K562 (cell line): ENCODE measurements around the gene TLR6. TPM values are rescaled to one million over a fixed set of nuclear protein-coding genes. Genes with fewer than 3 reads are reported as not detected.

Source experiments
- ATAC-seq: fragments of 200-7000 bp; cut with Tn5 transposase; 3 replicates; pipeline ENCODE4 v1.9.1; 2020; ENCODE audit warnings: moderate library complexity
- BruUV-seq: library from RNA; stranded (reverse); fragments of 400-500 nt; replicated peaks from 2 replicates; lab custom pipeline; 2021; lab: Mats Ljungman, UMichigan
- CTCF ChIA-PET: fragments of 300-600 bp; formaldehyde crosslinking; extraction: SDS; loops from one replicate; lab custom pipeline; 2021; ENCODE audit warnings: low intra/inter-chr PET ratio; lab: Yijun Ruan, JAX
- POLR2A ChIA-PET: fragments of 300-600, 350-650 bp; sonication (Branson Sonifier 250); formaldehyde crosslinking; extraction: SDS; loops from one replicate; lab custom pipeline; 2021; ENCODE audit warnings: antibody characterized with exemption, inconsistent platforms; lab: Yijun Ruan, JAX
- DNase-seq, 4 experiments: peaks; one replicate each; pipeline versions ENCODE4 v3.0.0 to v3.0.0-alpha.2; 2011 to 2018; ENCODE audit warnings: low spot score in 3 of 4, mixed read lengths in 3 of 4; ENCODE audit errors: extremely low read depth in 1 of 4
- FAIRE-seq: peaks from 2 replicates; lab custom pipeline; 2011; peaks lifted over from hg19 to GRCh38; lab: Jason Lieb, UNC
- H2AFZ ChIP-seq: 2 replicates; pipeline ENCODE4 v1.6.0; 2011; ENCODE audit warnings: low read depth, low read length, control low read depth, inconsistent platforms
- H3K27ac ChIP-seq: fragments of 200-600 bp; 3 replicates; pipeline ENCODE4 v1.8.0; 2011; ENCODE audit warnings: low read depth, mild to moderate bottlenecking, control low read depth, inconsistent platforms, low read length, moderate library complexity, mixed read lengths; ENCODE audit errors: extremely low read depth
- H3K27me3 ChIP-seq, 2 experiments: fragments of 300-600 bp in 1 of 2; 2 replicates in 1 of 2; 3 replicates in 1 of 2; pipeline versions ENCODE4 v1.6.0 to v1.8.0; 2011; ENCODE audit warnings: inconsistent platforms in 2 of 2, low read length in 2 of 2, mild to moderate bottlenecking in 1 of 2, mixed read lengths in 1 of 2, moderate library complexity in 1 of 2; ENCODE audit not compliant: control insufficient read depth in 2 of 2, insufficient read depth in 2 of 2
- H3K36me3 ChIP-seq: fragments of 300-600 bp; 3 replicates; pipeline ENCODE4 v1.8.0; 2011; ENCODE audit warnings: mild to moderate bottlenecking, low read length, inconsistent platforms; ENCODE audit not compliant: control insufficient read depth, insufficient read depth
- H3K4me1 ChIP-seq, 2 experiments: fragments of 200-600 bp in 1 of 2; replicated peaks in 1 of 2; 2 replicates in 1 of 2; 3 replicates in 1 of 2; pipeline versions ENCODE4 v1.5.1 to v1.8.0; 2011; ENCODE audit warnings: inconsistent platforms in 2 of 2, low read length in 2 of 2, mild to moderate bottlenecking in 1 of 2, mixed read lengths in 1 of 2, moderate library complexity in 1 of 2; ENCODE audit not compliant: control insufficient read depth in 2 of 2, insufficient read depth in 2 of 2
- H3K4me2 ChIP-seq: 2 replicates; pipeline ENCODE4 v1.6.1; 2011; ENCODE audit warnings: low read length, control low read depth, inconsistent platforms, mixed read lengths; ENCODE audit not compliant: insufficient read depth
- H3K4me3 ChIP-seq: fragments of 200-600 bp; sonication (generic), shearing (Covaris generic); 2 replicates; pipeline ENCODE4 v1.5.1; 2016; ENCODE audit warnings: control low read depth, inconsistent platforms
- H3K79me2 ChIP-seq: fragments of 200-600 bp; 3 replicates; pipeline ENCODE4 v1.8.0; 2011; ENCODE audit warnings: low read length, inconsistent platforms; ENCODE audit not compliant: control insufficient read depth, insufficient read depth
- H3K9ac ChIP-seq, 2 experiments: 2 replicates each; pipeline versions ENCODE4 v1.6.0 to v1.6.1; 2011; ENCODE audit warnings: low read depth in 2 of 2, low read length in 2 of 2, control low read depth in 1 of 2, inconsistent platforms in 1 of 2, mild to moderate bottlenecking in 1 of 2, mixed read lengths in 1 of 2; ENCODE audit not compliant: insufficient read depth in 1 of 2
- H3K9me1 ChIP-seq: one replicate; pipeline ENCODE4 v1.6.0; 2011; ENCODE audit warnings: inconsistent platforms, mild to moderate bottlenecking, low read length, moderate library complexity; ENCODE audit not compliant: control insufficient read depth, insufficient read depth
- H3K9me3 ChIP-seq: replicated peaks from 2 replicates; pipeline ENCODE4 v1.5.1; 2011; ENCODE audit warnings: low read depth, low read length, inconsistent platforms; ENCODE audit not compliant: control insufficient read depth, insufficient read depth
- H4K20me1 ChIP-seq: replicated peaks from 2 replicates; pipeline ENCODE4 v1.6.1; 2011; ENCODE audit warnings: low read length, inconsistent platforms, mixed read lengths; ENCODE audit not compliant: control insufficient read depth, insufficient read depth
- BRF2 ChIP-seq: IDR thresholded peaks from 3 replicates; pipeline ENCODE4 v1.6.1; 2011; ENCODE audit warnings: borderline replicate concordance, mild to moderate bottlenecking; ENCODE audit not compliant: insufficient read length, insufficient read depth
- COPS2 ChIP-seq: fragments of 450-650 bp; conservative IDR thresholded peaks from 2 replicates; pipeline ENCODE4 v1.6.1; 2016; ENCODE audit warnings: mild to moderate bottlenecking, moderate library complexity
- JUN ChIP-seq, 2 experiments: sonication (generic) in 1 of 2; formaldehyde crosslinking in 1 of 2; IDR thresholded peaks; 2 replicates each; pipeline versions ENCODE4 v1.6.1 to v1.8.0; 2012 to 2022; ENCODE audit warnings: borderline replicate concordance in 2 of 2, mild to moderate bottlenecking in 2 of 2, improper control_type of control experiment in 1 of 2, low read depth in 1 of 2, low read length in 1 of 2, missing genetic modification reagents in 1 of 2
- KDM5B ChIP-seq: fragments of 200-600 bp; sonication (generic); IDR thresholded peaks from 2 replicates; pipeline ENCODE4 v1.6.1; 2012; ENCODE audit warnings: low read depth, mild to moderate bottlenecking, moderate library complexity, low read length, control low read depth, inconsistent platforms; ENCODE audit not compliant: insufficient replicate concordance
- MCM2 ChIP-seq: fragments of 450-650 bp; IDR thresholded peaks from 2 replicates; pipeline ENCODE4 v1.6.1; 2017; ENCODE audit warnings: low read depth, mild to moderate bottlenecking
- NFATC3 ChIP-seq: fragments of 450-650 bp; IDR thresholded peaks from 2 replicates; pipeline ENCODE4 v1.6.1; 2017; ENCODE audit warnings: mild to moderate bottlenecking
- SMAD1 ChIP-seq: fragments of 150-350 bp; IDR thresholded peaks from 2 replicates; pipeline ENCODE4 v1.6.1; 2014; ENCODE audit warnings: low read length, low read depth; ENCODE audit not compliant: partially characterized antibody
- SNRNP70 ChIP-seq: fragments of 200-400 bp; formaldehyde crosslinking; optimal IDR thresholded peaks from 2 replicates; pipeline ENCODE3; 2017; ENCODE audit warnings: low read depth, low read length
- ZBTB8A ChIP-seq: fragments of 450-650 bp; IDR thresholded peaks from 2 replicates; pipeline ENCODE4 v1.6.1; 2018; ENCODE audit warnings: mild to moderate bottlenecking, moderate library complexity; ENCODE audit not compliant: partially characterized antibody
- ZNF436 ChIP-seq: fragments of 250-450, 450-650 bp; sonication (Bioruptor Pico); formaldehyde crosslinking; IDR thresholded peaks from 2 replicates; pipeline ENCODE4 v1.7.0; 2020; ENCODE audit warnings: mild to moderate bottlenecking
- ZNF507 ChIP-seq: conservative IDR thresholded peaks from 2 replicates; pipeline ENCODE4 v1.6.1; 2017; ENCODE audit warnings: missing genetic modification characterization, missing compliant biosample characterization
- ZNF561 ChIP-seq: fragments of 450-650 bp; formaldehyde crosslinking; conservative IDR thresholded peaks from 2 replicates; pipeline ENCODE4 v1.4.0; 2020; ENCODE audit warnings: mild to moderate bottlenecking, moderate library complexity
- WGBS: fragments of 100-300 bp; shearing (Covaris generic); methylation state at CpG from one replicate; pipeline ENCODE4 v1.1.6; 2016; ENCODE audit warnings: low coverage, mixed read lengths; ENCODE audit not compliant: insufficient coverage; ENCODE audit errors: missing lambda C conversion rate; 5-methylcytosine and 5-hydroxymethylcytosine counted together
- in situ Hi-C: fragments of 300-500 bp; cut with MboI; formaldehyde crosslinking; loops from 4 replicates; pipeline ENCODE4 v1.15.0; 2018; ENCODE audit warnings: inconsistent platforms, mixed read lengths
- intact Hi-C: fragments of 100-400 bp; cut with micrococcal nuclease; formaldehyde crosslinking; loops from 2 replicates; pipeline ENCODE4 v1.14.2; 2022
- polyA plus RNA-seq, 8 experiments: library from polyadenylated mRNA; depleted of rRNA in 4 of 8; stranded (reverse) in 5 of 8; unstranded in 3 of 8; fragments of >200 nt; fragmentation: Nextera tagmentation in 2 of 8; fragmentation: Illumina TruSeq in 1 of 8; extraction: Ambion mirVana in 2 of 8; extraction: Trizol in 1 of 8; gene quantifications; 2 replicates each; pipeline versions ENCODE4 v1.2.1 to v1.2.3, GENCODE V29; 2011 to 2014; ENCODE audit warnings: inconsistent platforms in 1 of 8, missing spikeins in 1 of 8
- total RNA-seq, 7 experiments: library from RNA; depleted of rRNA in 6 of 7; stranded (reverse); fragments of >200 nt in 6 of 7; fragmentation: Illumina TruSeq in 2 of 7; extraction: Trizol in 2 of 7; gene quantifications; 2 replicates each; pipeline versions ENCODE4 v1.2.1 to v1.2.3, GENCODE V29; 2011 to 2021; ENCODE audit warnings: low replicate concordance in 1 of 7
- TF ChIP-seq, protein P1 (sequence below): fragments of 150-350 bp; conservative IDR thresholded peaks from 2 replicates; pipeline ENCODE4 v1.6.1; 2014; ENCODE audit warnings: low read length
- TF ChIP-seq, protein P2 (sequence below): fragments of 450-650 bp; IDR thresholded peaks from 2 replicates; pipeline ENCODE4 v1.6.1; 2016; ENCODE audit warnings: borderline replicate concordance

TLR6 gene
- total and polyA plus RNA-seq, 9 of the 15 experiments (the other 6 are each of a cell fraction or from before 2014, with no cell fraction given): 0.08 to 1.9 (median 0.91) TPM

DNA sequence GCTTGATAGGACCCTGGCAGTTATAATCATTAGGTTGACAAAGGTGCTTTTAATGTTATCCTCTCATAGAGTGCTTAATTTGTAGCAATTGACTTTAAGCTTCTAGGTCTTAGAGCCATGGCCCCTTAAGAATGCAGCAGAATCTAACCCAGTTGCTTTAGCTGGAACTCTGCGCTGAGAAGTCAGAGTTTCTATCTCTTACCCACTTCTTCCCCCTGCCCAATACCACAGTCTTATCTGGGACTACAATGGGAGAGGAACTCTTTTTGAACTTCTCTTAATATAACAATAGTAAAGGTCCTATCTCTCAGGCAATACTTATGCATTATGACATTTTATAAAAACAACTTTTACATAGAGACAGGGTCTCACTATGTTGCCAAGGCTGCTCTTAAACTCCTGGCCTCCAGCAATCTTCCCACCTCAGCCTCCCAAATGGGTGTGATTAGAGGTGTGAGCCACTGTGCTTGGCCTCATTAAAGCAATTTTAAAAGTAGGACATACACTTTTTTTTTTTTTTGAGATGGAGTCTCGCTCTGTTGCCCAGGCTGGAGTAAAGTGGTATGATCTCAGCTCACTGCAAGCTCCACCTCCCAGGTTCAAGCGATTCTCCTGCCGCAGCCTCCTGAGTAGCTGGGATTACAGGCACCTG lies 75.7 kb downstream of the TLR6 start:
- Histone ChIP-seq H2AFZ (no peak overlapping the region), H3K4me3 (no peak overlapping the region), H3K36me3 (no peaks in the 10 kb centered on the region), H3K9me3 (no peaks in the 10 kb centered on the region), H3K9me1 (no peaks in the 10 kb centered on the region), H3K9ac (no peak overlapping the region), H3K4me2 (no peak overlapping the region), H3K27ac (no peak overlapping the region), H3K4me1 (no peaks in the 10 kb centered on the region), H3K27me3 (peaks cover 0 to 9% of the 10 kb centered on the region in 2 experiments; a peak in 3 of 5 replicates), H3K79me2 (no peaks in the 10 kb centered on the region), H4K20me1 (no peaks in the 10 kb centered on the region)
- no peak for DNase-seq
- WGBS: 21% methylated on average over 4 of the region's 4 CpGs
- no TSS peak for BruUV-seq
- ChIA-PET POLR2A (no interaction called here), CTCF (no interaction called here)
- FAIRE-seq: no peak
- intact Hi-C loops: loop anchor here (5.0 kb wide), 1 partner anchor 76 kb away; the partner anchor contains the start of gene TLR6
- no peak for ATAC-seq
- in situ Hi-C loops: no loop called here
- TF ChIP-seq NFATC3 (no peak), SNRNP70 (no peak), BRF2 (no peak), KDM5B (no peak), COPS2 (no peak), SMAD1 (no peak), MCM2 (no peak), ZBTB8A (no peak), JUN (IDR thresholded peaks at IDR 0.05; ENCODE audit: borderline replicate concordance, low read depth, low read length) (no peak), JUN (CRISPR knock-in tag; IDR thresholded peaks at IDR 0.05; ENCODE audit: borderline replicate concordance) (no peak), ZNF561 (CRISPR knock-in tag) (no peak), ZNF436 (CRISPR knock-in tag) (no peak), ZNF507 (tag) (no peak)
- TF ChIP-seq, protein P1, sequence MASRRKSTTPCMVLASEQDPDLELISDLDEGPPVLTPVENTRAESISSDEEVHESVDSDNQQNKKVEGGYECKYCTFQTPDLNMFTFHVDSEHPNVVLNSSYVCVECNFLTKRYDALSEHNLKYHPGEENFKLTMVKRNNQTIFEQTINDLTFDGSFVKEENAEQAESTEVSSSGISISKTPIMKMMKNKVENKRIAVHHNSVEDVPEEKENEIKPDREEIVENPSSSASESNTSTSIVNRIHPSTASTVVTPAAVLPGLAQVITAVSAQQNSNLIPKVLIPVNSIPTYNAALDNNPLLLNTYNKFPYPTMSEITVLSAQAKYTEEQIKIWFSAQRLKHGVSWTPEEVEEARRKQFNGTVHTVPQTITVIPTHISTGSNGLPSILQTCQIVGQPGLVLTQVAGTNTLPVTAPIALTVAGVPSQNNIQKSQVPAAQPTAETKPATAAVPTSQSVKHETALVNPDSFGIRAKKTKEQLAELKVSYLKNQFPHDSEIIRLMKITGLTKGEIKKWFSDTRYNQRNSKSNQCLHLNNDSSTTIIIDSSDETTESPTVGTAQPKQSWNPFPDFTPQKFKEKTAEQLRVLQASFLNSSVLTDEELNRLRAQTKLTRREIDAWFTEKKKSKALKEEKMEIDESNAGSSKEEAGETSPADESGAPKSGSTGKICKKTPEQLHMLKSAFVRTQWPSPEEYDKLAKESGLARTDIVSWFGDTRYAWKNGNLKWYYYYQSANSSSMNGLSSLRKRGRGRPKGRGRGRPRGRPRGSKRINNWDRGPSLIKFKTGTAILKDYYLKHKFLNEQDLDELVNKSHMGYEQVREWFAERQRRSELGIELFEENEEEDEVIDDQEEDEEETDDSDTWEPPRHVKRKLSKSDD: no peak
- TF ChIP-seq, protein P2, sequence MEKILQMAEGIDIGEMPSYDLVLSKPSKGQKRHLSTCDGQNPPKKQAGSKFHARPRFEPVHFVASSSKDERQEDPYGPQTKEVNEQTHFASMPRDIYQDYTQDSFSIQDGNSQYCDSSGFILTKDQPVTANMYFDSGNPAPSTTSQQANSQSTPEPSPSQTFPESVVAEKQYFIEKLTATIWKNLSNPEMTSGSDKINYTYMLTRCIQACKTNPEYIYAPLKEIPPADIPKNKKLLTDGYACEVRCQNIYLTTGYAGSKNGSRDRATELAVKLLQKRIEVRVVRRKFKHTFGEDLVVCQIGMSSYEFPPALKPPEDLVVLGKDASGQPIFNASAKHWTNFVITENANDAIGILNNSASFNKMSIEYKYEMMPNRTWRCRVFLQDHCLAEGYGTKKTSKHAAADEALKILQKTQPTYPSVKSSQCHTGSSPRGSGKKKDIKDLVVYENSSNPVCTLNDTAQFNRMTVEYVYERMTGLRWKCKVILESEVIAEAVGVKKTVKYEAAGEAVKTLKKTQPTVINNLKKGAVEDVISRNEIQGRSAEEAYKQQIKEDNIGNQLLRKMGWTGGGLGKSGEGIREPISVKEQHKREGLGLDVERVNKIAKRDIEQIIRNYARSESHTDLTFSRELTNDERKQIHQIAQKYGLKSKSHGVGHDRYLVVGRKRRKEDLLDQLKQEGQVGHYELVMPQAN: no peak
